ENCODE results near the gene NEK5.
A peak's percentile ranks its signal among the peaks of the same experiment; 100 is the strongest.
"Not testable (repeated sequence)": the region's sequence is repeated elsewhere in the genome, so short reads cannot be mapped to it uniquely, and the experiment has no call there.

NEK5 gene, protein sequence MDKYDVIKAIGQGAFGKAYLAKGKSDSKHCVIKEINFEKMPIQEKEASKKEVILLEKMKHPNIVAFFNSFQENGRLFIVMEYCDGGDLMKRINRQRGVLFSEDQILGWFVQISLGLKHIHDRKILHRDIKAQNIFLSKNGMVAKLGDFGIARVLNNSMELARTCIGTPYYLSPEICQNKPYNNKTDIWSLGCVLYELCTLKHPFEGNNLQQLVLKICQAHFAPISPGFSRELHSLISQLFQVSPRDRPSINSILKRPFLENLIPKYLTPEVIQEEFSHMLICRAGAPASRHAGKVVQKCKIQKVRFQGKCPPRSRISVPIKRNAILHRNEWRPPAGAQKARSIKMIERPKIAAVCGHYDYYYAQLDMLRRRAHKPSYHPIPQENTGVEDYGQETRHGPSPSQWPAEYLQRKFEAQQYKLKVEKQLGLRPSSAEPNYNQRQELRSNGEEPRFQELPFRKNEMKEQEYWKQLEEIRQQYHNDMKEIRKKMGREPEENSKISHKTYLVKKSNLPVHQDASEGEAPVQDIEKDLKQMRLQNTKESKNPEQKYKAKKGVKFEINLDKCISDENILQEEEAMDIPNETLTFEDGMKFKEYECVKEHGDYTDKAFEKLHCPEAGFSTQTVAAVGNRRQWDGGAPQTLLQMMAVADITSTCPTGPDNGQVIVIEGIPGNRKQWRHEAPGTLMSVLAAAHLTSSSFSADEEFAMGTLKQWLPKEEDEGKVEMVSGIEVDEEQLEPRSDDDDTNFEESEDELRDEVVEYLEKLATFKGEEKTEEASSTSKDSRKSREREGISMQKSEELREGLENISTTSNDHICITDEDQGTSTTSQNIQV

DNA sequence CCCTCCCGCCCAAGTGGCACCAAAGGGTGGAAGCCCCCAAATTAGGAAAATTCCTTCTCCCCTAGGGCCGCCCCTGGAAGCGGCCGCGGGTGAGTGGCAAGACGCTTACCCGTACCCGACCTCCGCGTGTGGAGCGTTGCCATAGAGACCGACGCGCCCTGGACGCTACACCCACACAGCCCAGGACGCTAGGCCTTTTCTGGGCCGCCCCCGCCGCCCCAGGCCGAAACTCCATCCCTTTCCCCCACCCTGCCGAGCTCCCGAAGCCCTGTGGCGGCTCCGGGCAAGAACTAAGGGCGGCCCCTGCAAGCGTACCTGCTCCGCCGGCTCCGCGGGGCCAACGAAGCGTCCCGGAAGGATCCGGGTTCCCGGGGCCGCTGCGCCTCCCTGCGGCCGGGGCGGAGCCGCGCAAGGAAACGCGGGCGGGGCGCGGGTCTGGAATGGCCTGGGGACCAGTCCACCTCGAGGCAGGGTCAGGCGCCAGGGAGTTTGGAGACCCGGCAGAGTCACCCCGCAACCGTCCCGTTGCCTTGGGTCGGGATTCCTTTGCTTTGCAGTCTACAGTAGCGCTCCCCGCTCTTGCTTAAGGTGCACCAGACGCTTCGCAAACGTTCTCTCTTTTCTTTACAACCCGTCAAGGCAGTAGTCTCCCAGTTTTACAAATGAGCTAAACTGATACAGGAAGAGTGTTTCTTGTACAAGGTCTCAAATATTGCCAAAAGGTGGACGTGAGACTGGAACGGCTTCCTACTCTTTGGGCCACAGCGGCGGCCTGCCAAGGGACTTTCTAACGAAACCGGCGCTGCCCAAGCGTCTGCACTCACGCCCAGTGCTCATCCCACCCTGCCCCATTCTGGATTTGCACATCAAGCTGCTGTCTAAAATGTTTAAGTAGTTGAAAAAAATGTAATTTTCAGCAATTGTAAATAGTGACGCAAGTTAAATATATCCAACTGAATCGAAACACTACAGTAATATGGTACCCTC is at the start of gene NEK5:
Gene NEK5 (minus strand): TSS at position 360 of the 987 bp plus-strand sequence. CDS start 1,591 bp downstream, outside the sequence.
- DNase-seq, result peak; percentile 48

DNA sequence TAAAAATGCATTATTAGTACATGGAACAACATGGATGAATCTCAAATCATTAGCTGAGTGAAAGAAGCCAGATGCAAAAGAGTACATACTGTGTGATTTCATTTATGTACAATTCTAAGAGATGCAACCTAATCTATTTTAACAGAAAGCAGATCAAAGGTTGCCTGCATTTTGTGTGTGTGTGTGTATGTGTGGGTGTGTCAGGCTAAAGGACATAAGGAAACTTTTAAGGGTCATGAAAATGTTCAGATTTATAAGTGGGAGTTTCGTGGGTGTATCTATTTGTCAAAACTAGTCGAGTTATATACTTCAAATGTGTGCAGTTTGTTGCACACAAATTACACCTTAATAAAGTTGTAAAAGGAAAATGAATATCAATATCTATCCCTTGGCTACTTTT is 48.4 kb upstream of the NEK5 start:
- DNase-seq, result no peak

DNA sequence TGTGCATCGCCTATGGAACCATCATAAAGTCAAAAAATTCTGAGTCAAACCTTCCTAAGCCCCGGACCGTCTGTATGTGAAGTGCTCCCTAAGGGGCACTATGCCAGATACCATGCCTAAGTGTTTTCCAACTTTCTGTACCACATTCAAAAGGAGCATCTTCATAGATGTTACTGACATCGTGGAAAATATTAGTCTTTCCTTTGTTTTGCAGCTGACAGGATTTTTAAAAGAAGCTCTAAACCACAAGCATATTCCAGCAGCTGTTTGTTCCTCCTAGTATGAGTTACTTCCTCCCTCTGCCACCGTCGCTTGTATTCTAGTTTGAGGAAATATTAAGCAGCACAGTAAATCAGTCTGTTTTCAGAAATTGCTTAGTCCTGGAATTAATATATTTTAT is 45.1 kb upstream of the NEK5 start:
- DNase-seq, result not testable (repeated sequence)

DNA sequence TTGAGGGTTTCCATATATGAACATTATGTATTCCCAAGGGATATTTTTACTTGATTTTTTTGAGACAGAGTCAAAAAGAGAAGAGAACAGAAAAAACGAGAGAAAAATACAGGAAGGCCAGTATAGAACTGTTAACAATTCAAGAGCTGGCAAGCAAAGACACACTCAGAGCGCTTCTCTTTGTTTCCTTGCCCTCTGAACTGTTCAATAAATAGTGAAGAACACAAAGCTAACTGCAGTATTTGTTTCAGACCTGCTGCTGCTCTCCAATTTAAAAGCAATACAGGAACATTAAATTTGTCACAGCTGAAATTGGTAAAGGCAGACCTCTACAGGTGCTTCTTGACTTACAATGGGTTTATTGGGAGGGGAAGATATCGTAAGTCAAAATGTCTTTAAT is 44.5 kb upstream of the NEK5 start:
- DNase-seq, result no peak

DNA sequence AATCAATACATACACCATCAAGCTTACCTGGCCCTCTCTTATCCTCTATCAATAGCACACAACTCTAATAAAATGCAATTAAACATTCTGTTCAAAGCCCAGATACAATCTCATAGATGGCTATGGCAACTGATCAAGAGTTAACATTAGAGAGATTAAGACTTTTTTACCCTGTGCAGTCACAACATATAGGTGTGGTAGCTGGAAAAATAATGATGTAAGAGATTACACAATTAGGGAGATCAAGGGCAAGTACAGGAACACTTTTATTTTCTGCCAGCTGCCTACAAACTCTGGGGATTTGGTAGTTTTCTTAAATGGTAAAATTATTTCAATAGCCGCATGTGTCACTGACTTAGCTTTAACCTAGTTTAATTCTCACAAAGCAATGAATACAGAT is 42.8 kb upstream of the NEK5 start:
- DNase-seq, result not testable (repeated sequence)

DNA sequence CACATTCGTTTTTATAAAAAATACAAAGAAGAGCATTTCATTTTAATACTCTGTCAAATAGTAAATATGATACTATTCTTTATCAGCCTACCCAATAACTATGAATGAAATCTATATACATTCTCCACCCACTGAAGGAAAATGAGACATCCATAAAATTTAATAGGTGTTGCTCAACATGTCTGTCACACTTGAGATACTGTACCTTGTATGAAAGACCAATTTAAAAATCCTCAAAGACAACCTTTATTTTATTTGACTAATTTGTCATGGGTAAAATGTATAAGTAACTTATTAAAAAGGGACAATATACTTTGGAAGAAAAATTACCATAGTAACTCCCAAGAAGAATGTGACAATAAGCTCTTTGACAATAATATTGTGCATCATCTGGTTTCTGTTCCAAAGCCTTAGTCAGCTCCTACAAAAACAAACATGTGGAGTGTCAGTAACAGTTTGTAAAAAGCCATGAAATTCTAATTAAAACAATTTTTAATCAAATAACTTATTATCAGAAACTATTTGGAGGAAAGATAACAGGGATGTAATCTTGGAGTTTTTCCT is 42.0 kb upstream of the NEK5 start:
- DNase-seq, result not testable (repeated sequence)

DNA sequence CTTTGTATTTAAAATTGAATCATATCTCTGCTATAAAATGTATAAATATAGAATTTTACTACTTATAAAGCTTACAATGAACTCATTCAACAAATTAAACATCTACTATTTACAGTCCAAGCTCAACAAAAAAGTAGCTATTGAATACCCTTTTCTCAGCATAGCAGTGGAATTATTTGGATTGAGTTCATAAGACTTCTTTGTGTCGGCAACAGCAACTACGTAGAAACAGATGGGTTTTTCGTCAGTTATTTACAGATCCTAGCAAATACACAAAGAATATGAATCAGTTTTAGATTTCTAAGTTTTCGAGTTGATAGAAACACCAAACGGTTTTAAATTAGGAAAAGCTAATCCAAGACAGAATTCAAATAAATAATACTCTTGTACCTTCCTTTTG is 41.0 kb upstream of the NEK5 start:
- no peak for DNase-seq

DNA sequence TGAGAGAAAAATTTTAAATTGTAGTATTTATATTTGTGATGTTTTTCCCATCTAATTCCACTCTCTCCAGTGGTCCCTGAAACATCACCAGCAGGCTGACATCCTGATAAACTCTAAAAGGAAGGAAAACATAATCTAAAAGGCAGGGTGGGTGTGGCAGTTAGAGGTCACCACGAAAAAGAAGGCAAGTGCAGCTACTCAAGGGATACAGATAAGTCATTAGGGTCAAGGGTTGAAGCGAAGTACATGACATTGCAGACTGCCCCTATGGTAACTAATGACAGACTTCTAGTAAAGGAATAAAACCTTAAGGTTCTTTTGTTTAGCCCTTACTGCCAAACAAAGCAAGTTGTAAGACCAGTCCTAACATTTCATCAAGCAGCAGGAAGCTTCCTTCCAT is 36.5 kb upstream of the NEK5 start:
- no peak for DNase-seq

DNA sequence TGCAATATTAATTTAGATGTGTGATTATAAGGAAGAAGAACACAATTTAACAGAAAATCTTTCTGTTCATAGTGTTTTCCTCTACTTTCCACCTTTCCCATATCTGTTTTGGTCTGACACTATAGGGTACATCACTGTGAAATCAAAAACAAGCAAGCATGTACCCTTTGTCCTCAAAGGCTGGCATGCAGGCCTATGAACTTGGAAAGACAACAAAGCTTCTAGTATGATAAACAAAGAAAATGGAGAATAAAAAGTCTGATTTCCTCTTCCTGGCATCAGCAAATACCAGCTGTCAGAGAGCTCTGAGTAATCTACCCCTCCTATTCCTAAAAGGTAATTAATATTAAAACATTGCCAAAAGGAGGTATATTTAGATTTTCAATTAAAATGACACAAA is 36.1 kb upstream of the NEK5 start:
- no peak for DNase-seq

DNA sequence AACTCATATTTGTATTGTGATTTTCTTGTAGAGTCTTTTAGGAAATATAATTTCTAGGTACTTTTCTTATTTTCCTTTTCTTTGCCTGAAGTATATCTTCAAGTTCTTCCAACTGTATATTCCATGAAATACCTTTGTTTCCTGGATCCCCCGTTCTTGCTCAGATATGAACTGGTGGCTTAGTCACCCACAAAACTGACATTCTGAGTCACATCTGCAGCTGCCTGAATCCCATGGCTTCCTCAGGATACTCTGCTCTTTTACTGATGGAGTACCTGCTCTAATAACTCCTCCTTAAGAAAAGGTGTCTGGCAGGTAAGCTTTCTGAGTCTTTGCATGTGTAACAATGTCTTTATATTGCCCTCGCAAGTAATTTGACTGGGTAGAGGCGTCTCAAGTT is 35.0 kb upstream of the NEK5 start:
- DNase-seq, result not testable (repeated sequence)

DNA sequence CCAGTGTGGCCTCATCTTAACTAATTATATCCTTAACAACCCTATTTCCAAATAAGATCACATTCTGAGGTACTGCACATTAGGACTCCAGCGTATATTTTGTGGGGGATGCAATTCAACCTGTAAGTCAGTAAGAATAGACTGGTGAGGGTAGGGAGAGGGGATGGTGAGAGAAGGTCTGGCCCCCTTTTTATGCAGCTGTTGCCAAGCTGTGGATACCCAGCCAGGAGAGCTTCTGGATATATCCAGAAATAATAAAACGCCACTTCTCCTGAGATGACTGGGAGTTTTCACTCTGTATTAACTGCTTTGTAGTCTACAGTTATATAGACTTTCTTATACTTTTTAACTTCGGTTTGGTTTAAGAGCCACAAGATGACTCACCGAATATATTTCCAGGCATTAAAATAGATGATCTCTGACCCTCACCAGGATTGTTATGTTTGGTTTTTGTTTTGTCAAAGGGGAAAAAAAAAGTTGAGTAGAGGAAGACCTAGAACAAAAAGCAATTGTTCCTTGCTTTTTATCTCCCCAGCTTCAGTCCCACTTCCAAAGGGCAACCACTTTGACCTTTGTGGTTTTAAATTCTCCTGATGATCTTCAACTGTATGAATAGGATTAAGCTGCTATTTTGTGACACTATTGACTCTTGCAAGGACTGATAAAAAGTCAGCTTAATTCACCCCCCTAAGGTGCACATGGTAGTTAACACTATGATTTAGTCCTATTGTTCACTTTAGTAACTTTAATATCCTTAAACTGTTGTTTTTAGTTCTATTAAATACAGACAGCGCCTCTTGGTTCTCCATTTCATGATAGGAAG is 33.6 kb upstream of the NEK5 start:
- DNase-seq, result no peak

DNA sequence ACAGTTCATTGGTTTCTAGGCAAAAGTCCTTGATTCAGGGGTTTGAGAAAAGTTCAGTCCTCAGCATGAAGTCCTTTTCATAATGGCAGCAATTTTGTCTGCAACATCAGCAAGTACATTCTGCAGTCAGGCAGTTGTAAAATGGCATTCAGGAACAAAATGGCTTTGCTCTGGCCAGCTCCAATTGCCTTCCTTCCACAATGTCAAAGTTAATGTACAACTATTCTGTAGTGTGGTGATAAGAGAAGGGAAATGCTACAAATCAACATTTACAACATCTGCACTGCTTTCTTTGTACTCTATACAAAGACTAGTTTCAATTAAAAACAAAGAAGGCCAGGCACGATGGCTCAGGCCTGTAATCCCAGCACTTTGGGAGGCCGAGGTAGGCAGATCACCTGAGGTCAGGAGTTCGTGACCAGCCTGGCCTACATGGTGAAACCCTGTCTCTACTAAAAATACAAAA is 32.3 kb upstream of the NEK5 start:
- DNase-seq, result no peak

DNA sequence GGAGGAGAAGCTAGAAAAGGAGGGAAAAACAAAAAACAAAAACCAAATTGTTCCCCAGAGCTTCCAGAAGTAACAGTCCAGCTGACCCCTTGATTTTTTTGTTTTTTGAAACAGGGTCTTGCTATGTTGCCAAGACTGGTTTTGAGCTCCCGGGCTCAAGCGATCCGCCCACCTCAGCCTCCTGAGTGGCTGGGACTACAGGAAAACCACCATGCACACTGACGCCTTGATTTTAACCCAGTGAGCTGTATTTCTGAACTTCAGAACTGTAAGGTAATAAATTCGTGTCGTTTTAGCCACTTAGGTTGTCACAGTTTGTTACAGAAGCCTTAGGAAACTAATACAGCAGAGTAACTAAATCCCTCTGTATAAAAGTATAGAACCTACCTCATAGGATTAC is 31.6 kb upstream of the NEK5 start:
- no peak for DNase-seq

DNA sequence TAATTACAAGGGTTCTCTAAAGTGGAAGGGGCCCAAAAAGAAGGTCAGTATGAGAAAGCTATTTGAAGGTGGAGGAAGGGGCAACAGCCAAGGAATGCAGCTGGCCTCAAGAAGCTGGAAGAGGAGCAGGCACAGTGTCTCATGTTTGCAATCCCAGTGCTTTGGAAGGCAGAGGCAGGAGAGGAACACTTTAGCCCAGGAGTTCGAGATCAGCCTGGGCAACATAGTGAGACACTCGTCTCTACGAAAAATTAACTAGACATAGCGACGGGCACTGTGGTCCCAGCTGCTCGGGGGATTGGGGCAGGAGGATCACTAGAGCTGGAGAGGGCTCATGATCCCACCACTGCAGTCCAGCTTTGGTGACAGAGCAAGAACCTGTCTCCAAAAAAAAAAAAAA is 31.2 kb upstream of the NEK5 start:
- no peak for DNase-seq

DNA sequence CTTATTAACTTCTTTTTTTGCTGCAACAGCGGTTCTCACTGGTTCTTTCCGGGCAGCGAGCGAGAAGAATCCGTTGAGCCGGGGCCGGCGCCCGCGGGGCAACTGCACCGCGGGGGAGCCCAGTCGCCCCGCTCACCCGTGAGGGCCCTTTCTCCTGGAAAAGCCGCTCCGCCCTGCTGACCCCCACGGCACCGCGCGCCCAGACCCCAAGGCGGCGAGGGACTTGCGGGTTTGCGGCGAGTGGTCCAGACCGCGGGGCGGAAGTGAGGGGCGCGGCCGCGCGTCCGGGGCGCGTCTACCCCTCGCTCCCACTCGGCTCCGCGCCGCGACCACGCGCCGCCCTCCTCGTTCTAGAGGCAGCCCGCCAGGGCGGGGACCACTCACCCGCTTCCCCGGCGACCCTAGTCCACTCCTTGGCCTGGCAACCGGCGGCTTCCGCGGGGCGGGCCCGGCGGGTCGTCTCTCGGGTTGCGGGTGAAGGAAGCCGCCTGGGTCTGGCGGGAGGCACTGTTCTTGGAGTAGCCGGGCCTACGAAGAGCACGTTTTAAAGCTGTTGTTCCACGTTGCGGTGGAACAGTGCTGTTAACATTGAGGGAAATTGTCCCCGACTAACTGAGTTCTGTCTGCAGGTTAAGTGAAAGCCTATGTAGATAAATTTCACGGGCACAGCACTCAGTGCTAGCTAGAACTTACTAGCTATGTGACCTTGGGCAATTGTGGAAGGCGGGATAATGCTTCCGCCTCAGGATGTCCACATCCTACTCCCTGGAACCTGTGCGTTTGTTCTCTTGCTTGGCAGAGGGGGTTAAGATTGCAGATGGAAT is 30.5 kb upstream of the NEK5 start, which contains the start of gene NEK3:
Gene NEK3 (minus strand): TSS at position 439 of the 824 bp plus-strand sequence. CDS start 3,406 bp downstream, outside the sequence.
- DNase-seq, result peak; percentile 73

DNA sequence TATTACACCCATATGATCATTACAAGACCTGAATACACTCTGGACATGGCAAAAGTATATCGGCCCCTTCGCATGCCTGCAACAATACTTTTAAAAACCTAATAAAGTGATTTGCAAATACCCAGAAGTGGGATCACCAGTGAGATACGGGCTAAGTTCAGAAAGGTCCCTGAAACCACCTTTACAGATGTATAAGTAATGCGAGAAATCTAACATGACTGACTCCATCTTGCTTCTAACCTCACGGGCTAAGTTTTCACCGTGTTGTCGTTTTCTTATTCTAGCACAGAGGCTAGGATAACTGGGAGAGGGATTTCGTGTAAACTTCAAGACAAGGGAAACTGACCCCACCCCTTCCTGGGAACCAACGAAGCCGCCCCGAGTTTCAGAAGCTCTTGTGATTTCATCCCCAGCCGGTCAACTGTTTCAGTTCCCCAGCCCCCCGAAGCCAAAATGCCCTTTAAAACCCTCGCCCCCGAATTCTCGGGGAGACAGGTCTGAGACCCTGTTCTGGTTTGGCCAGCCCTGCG is 29.8 kb upstream of the NEK5 start:
- peak; percentile 9 for DNase-seq

DNA sequence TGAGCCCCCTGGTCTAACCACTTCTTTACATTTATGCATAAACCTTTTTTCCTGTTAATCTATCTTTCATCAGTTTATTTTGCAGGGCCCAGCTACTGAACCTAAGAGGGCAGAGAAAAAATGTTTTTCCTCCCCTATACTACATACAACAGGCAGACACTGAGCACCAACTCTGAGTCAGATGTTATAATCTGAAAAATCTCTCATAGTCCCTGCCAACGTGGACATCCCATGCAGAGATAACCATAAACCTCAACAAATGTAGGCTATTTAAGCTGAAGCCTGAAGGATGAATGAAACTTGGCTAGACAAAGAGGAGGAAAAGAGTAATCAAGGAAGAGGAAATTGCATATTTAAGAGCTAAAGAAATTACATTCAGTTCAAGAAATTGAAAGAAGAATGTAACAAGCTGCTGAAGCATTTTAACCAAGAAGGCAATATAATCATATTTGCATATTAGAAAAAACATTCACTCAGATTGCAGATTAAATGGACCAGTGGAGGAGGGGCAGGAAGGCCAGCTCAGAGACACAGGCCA is 27.9 kb upstream of the NEK5 start:
- DNase-seq, result no peak

DNA sequence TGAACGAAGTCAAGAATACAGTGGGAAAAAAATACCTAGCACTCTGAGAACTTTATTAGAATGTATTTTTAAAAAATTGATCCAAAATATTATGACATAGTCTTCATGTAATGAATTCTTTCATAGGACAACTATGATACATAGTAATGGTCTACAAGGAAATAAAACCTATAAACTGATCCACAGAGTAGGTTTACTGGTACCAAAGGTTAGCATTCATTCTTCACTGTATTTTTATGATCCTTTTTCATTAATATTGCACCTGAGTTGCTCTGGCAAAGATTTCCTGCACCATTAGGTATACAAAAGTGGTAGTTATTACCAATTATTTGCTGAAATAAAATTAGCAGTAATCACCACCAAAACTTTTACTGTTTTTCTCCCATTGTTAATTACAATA is 26.3 kb upstream of the NEK5 start:
- no peak for DNase-seq

DNA sequence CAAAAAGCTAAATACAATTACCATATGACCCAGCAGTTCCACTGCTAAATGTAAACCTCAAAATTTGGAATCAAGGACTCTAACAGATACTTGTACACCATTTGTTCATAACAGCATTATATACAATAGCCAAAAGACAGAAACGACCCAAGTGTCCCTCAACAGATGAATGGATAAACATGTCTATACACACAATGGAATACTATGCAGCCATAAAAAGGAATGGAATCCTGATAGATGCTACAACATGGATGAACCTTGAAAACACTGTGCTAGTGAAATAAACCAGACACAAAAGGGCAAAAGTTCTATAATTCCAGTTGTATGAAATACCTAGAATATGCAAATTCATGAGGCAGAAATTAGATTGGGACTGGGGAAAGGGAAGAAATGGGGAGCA is 18.4 kb upstream of the NEK5 start:
- DNase-seq, result no peak

DNA sequence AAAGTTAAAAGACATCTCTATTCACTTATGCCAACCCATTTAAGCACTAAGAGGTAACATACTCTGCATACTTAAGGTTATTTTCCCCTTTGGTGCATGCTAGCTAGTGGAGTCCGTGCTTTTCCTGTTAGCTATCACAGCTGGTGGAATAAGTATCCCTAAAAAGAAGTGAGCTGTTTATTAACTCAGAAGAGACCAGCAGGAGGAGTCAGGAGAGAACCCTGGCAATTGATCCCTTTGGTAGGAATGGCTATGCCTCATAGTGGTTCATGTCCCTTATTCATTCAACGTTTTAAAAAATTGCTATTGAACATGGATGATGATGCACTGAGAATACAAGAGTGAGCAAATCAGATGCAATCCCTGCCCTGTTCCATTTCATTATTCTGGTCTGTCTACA is 12.4 kb upstream of the NEK5 start:
- no peak for DNase-seq
